Kidney capillary endothelial cell (primary cell): ENCODE data around the gene MRPL48.
A peak's percentile ranks its signal among the peaks of the same experiment; 100 is the strongest.

Source experiments
- DNase-seq: peaks from one replicate; pipeline ENCODE4 v3.0.0-alpha.2; 2018; ENCODE audit warnings: low spot score

Gene MRPL48

DNA sequence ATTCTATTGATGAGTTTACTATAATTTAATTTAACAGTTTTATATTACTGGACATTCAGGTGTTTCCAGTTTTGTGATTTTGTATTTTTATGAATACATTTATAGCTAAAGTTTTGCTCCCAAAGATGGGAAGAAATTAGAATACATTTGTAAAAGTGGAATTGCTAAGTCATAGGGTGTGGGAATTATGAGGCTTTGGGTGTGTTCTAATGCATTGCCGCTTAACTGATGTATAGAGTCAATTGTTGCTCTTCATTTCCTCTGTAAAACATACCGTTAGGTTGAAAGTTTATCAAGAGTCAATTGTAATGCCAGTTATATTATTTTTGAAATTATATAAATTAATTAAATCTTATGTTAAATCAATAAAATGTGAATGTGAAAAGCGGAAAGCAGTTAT, 105.4 kb downstream of the MRPL48 start:
- DNase-seq: no peak

DNA sequence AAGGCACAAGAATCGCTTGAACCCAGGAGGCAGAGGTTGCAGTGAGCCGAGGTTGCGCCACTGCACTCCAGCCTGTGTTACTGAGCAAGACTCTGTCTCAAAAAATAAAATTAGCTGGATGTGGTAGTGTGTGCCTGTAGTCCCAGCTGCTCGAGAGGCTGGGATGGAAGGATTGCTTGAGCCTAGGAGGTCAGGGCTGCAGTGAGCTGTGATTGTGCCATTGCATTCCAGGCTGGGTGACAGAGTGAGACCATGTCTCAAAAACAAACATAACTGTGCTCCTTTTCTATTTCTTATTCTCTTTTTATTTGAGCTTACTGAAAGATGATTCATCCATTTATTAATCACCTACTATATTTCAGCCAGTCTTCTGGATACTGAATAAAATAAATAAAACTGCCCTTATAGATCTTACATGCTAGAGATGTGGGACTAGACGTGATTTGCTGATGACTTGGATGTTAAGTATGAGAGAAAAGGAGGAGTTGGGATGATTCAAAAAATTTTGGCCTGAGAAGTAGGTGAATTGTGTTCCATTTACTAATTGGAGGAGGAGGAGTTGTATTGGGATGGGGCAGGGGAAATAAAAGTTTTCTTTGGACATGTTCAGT, 107.2 kb downstream of the MRPL48 start:
- DNase-seq: no peak

DNA sequence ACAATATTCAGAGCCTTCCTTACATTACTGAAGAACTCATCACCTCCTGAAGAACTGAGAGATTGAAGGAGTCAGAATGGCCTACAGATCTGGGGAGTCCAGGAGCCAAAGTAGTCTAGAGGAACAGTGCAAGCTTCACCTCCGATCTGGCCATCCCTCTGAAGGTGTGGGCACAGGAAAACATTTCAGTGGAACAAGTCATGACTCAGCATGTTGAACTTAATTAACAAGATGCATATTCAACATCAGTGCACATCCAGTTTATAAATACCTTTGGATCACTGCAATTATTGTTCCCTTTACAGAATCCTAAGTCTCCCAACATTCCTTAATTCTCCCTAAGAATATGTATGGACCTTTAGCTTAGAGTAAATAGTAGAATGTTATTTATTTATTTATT, 114.6 kb downstream of the MRPL48 start:
- DNase-seq: no peak

DNA sequence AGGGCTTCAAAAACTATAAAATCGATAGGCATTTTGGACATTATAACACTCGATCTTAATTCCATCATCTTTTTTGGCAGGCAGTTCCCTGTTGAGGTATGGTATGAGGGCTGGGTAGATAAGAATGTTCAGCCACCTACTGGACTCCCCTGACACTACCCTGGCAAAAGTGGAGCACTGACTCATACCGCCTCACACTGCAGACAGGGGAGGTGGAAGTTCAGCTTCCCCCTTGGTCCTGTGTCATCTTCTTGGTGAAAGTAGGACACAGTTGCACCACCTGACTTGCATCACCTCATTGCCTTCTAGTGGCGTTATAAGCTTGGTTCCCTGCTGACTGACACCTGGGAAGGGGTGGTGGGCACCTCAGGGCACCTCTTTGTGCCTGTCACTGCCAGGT, 119.5 kb downstream of the MRPL48 start:
- DNase-seq: peak; percentile 7

DNA sequence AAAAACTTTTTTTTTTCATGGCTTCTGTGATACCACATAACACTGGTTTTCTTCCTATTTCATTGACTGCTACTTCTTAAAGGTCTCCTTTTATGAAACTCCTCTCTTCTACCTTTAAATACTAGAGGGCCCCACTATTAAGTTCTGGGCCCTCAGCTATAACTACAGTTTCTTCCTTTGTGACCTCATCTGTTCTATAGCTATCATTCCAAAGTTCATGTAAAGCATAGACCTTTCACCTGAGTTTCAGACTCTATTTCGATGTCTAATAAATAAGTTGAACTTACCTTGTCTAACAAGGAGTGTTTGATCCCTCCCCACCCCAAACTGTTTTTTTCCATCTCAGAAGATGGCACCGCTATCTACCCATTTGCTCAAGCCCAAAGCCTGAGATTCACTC, 124.4 kb downstream of the MRPL48 start:
- DNase-seq: no peak

DNA sequence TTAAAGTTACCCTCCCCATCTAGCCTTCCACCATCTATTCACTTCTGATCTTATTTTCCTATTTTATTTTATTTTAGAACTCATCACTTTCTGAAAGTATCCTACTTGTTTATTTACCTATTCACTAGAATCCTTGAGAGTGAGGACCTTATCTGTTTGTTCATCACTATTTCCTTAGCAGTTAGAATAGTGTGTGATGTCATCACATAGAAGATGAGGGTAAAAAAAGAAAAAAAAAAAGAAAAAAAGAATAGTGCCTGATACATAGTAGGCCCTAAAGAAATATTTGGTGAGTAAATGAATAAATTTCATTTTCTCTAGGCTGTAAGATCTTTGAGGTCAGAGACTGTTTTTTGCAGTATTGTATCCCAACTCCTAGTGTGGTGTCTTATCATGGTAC, 125.8 kb downstream of the MRPL48 start:
- no peak for DNase-seq

DNA sequence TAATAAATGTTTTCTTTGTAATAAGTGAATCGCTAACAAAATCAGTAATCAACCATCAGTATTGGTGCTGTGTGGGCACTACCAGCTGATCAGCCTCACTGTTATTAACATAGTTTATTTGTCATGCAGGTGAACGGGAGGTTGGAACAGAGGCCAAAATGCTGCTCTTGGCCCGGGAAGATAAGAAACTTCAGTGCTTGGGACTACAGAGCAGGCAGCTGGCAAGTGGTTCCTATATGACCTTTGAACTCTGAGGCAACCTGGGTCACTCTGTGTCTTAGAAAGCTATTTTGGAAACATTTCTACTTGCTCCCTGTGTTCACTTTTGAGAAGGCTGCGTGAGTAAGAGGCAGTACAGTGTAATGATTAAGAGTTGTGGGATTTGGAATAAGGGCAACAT, 126.6 kb downstream of the MRPL48 start:
- no peak for DNase-seq
